ENCODE data around the gene GALNT17. TPM values are rescaled to one million over a fixed set of nuclear protein-coding genes. Genes with fewer than 3 reads are reported as not detected.

GALNT17 gene
- total and polyA plus RNA-seq, 2 experiments from 2014 or later = 11.1 to 65.6 TPM

DNA sequence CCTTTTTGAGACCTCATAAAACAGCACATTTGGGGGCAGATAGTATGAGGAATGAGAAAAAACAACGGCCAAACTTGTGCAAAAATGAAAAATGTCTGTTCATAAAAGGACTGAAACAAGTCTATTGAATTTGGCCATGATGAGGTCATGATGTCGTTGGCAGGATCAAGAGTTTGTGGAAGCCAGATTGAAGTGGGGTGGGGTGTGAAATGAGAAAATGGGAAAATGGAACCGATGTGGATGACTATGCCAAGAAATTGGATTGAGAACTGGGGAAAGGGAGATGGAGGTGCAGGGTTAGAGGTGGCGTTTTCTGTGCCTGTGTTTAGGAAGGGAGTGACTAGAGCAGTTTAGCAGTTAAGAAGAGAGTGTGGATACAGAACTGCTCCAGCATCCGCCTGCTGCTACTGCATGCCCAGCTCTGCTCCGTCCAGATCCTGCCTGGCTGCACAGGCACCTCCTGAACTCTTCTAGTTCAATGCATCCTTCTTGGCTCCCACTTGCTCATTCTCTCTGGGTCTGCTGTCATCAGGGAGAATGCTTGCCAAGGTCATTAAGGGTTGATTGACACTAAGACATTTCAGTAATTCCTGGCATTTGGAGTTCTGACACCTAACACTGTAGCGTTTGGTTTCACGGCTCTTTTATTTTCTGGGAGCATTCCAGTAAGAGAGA lies 111.9 kb downstream of the GALNT17 start:
- Mint-ChIP-seq H3K4me1 (peaks cover 17% of the 10 kb centered on the region), H3K4me3 (no peak overlapping the region), H3K36me3 (ENCODE audit: low read depth) (peaks cover 33% of the 10 kb centered on the region), H3K9me3 (peaks cover 8% of the 10 kb centered on the region; the same call in 1 of the 3 replicates), H3K27me3 (ENCODE audit: insufficient read depth, low read depth, poor library complexity) (peaks cover 5% of the 10 kb centered on the region), H3K27ac (no peak overlapping the region)
- no peaks in the 10 kb centered on the region for H3K36me3 ChIP-seq (ENCODE audit: insufficient read depth)
- peak; percentile 55 for DNase-seq (ENCODE audit: low spot score)
- peaks cover 21% of the 10 kb centered on the region for H3K4me1 ChIP-seq (ENCODE audit: insufficient read depth)
- TF ChIP-seq POLR2AphosphoS5 (IDR thresholded peaks at IDR 0.05; ENCODE audit: low read depth) (no peak), JUNB (IDR thresholded peaks at IDR 0.05; ENCODE audit: unreplicated experiment) (no peak), EZH2phosphoT487 (IDR thresholded peaks at IDR 0.05; ENCODE audit: unreplicated experiment) (no peak), CREB1 (CRISPR knock-in tag; IDR thresholded peaks at IDR 0.05; ENCODE audit: low read depth) (no peak), ZNF114 (CRISPR knock-in tag; IDR thresholded peaks at IDR 0.05) (no peak), NANOG (IDR thresholded peaks at IDR 0.05; ENCODE audit: borderline replicate concordance) (no peak), ETS1 (IDR thresholded peaks at IDR 0.05) (no peak), STAT1 (IDR thresholded peaks at IDR 0.05; ENCODE audit: unreplicated experiment) (no peak), CTCF (conservative IDR thresholded peaks at IDR 0.05; ENCODE audit: low read depth in 2 of 2) (no peak), ZNF331 (CRISPR knock-in tag; IDR thresholded peaks at IDR 0.05; ENCODE audit: low read depth) (no peak), EZH2 (IDR thresholded peaks at IDR 0.05; ENCODE audit: low read depth, unreplicated experiment) (no peak)
- TF ChIP-seq, protein P1, sequence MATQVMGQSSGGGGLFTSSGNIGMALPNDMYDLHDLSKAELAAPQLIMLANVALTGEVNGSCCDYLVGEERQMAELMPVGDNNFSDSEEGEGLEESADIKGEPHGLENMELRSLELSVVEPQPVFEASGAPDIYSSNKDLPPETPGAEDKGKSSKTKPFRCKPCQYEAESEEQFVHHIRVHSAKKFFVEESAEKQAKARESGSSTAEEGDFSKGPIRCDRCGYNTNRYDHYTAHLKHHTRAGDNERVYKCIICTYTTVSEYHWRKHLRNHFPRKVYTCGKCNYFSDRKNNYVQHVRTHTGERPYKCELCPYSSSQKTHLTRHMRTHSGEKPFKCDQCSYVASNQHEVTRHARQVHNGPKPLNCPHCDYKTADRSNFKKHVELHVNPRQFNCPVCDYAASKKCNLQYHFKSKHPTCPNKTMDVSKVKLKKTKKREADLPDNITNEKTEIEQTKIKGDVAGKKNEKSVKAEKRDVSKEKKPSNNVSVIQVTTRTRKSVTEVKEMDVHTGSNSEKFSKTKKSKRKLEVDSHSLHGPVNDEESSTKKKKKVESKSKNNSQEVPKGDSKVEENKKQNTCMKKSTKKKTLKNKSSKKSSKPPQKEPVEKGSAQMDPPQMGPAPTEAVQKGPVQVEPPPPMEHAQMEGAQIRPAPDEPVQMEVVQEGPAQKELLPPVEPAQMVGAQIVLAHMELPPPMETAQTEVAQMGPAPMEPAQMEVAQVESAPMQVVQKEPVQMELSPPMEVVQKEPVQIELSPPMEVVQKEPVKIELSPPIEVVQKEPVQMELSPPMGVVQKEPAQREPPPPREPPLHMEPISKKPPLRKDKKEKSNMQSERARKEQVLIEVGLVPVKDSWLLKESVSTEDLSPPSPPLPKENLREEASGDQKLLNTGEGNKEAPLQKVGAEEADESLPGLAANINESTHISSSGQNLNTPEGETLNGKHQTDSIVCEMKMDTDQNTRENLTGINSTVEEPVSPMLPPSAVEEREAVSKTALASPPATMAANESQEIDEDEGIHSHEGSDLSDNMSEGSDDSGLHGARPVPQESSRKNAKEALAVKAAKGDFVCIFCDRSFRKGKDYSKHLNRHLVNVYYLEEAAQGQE (IDR thresholded peaks at IDR 0.05; ENCODE audit: unreplicated experiment) = no peak
- TF ChIP-seq, protein P2, sequence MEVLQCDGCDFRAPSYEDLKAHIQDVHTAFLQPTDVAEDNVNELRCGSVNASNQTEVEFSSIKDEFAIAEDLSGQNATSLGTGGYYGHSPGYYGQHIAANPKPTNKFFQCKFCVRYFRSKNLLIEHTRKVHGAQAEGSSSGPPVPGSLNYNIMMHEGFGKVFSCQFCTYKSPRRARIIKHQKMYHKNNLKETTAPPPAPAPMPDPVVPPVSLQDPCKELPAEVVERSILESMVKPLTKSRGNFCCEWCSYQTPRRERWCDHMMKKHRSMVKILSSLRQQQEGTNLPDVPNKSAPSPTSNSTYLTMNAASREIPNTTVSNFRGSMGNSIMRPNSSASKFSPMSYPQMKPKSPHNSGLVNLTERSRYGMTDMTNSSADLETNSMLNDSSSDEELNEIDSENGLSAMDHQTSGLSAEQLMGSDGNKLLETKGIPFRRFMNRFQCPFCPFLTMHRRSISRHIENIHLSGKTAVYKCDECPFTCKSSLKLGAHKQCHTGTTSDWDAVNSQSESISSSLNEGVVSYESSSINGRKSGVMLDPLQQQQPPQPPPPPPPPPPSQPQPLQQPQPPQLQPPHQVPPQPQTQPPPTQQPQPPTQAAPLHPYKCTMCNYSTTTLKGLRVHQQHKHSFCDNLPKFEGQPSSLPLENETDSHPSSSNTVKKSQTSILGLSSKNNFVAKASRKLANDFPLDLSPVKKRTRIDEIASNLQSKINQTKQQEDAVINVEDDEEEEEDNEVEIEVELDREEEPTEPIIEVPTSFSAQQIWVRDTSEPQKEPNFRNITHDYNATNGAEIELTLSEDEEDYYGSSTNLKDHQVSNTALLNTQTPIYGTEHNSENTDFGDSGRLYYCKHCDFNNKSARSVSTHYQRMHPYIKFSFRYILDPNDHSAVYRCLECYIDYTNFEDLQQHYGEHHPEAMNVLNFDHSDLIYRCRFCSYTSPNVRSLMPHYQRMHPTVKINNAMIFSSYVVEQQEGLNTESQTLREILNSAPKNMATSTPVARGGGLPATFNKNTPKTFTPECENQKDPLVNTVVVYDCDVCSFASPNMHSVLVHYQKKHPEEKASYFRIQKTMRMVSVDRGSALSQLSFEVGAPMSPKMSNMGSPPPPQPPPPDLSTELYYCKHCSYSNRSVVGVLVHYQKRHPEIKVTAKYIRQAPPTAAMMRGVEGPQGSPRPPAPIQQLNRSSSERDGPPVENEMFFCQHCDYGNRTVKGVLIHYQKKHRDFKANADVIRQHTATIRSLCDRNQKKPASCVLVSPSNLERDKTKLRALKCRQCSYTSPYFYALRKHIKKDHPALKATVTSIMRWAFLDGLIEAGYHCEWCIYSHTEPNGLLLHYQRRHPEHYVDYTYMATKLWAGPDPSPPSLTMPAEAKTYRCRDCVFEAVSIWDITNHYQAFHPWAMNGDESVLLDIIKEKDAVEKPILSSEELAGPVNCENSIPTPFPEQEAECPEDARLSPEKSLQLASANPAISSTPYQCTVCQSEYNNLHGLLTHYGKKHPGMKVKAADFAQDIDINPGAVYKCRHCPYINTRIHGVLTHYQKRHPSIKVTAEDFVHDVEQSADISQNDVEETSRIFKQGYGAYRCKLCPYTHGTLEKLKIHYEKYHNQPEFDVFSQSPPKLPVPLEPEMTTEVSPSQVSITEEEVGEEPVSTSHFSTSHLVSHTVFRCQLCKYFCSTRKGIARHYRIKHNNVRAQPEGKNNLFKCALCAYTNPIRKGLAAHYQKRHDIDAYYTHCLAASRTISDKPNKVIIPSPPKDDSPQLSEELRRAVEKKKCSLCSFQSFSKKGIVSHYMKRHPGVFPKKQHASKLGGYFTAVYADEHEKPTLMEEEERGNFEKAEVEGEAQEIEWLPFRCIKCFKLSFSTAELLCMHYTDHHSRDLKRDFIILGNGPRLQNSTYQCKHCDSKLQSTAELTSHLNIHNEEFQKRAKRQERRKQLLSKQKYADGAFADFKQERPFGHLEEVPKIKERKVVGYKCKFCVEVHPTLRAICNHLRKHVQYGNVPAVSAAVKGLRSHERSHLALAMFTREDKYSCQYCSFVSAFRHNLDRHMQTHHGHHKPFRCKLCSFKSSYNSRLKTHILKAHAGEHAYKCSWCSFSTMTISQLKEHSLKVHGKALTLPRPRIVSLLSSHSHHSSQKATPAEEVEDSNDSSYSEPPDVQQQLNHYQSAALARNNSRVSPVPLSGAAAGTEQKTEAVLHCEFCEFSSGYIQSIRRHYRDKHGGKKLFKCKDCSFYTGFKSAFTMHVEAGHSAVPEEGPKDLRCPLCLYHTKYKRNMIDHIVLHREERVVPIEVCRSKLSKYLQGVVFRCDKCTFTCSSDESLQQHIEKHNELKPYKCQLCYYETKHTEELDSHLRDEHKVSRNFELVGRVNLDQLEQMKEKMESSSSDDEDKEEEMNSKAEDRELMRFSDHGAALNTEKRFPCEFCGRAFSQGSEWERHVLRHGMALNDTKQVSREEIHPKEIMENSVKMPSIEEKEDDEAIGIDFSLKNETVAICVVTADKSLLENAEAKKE (CRISPR knock-in tag; IDR thresholded peaks at IDR 0.05) = no peak
- no peak; the same call in 2 of the 3 replicates for ATAC-seq
- H4K20me1 ChIP-seq (replicated peaks; ENCODE audit: insufficient read depth) = no peaks in the 10 kb centered on the region
- H3K79me2 ChIP-seq (replicated peaks; ENCODE audit: insufficient read depth) = peaks cover 97% of the 10 kb centered on the region
- H3K9me2 ChIP-seq (ENCODE audit: insufficient read depth) = no peaks in the 10 kb centered on the region
- no peak overlapping the region for H2AFZ ChIP-seq
- no peak overlapping the region for H3K27ac ChIP-seq (ENCODE audit: low read depth)
- H3K4me3 ChIP-seq = no peak overlapping the region
- H3K4me2 ChIP-seq = no peak overlapping the region
- H3K27me3 ChIP-seq (ENCODE audit: insufficient read depth) = no peaks in the 10 kb centered on the region
- no peaks in the 10 kb centered on the region for H3F3A ChIP-seq (replicated peaks; ENCODE audit: low read depth)

All from GM23338 (cell line).